HG03565 (cell line): ENCODE results near the gene SPATS2.
"Not testable (repeated sequence)": the region's sequence is repeated elsewhere in the genome, so short reads cannot be mapped to it uniquely, and the experiment has no call there.

Experiments
- ATAC-seq: cut with Tn5 transposase; IDR thresholded peaks from one replicate; pipeline ENCODE4 v1.9.1; 2021; ENCODE audit warnings: mild to moderate bottlenecking, moderate library complexity; ENCODE audit not compliant: unreplicated experiment

SPATS2 gene

DNA sequence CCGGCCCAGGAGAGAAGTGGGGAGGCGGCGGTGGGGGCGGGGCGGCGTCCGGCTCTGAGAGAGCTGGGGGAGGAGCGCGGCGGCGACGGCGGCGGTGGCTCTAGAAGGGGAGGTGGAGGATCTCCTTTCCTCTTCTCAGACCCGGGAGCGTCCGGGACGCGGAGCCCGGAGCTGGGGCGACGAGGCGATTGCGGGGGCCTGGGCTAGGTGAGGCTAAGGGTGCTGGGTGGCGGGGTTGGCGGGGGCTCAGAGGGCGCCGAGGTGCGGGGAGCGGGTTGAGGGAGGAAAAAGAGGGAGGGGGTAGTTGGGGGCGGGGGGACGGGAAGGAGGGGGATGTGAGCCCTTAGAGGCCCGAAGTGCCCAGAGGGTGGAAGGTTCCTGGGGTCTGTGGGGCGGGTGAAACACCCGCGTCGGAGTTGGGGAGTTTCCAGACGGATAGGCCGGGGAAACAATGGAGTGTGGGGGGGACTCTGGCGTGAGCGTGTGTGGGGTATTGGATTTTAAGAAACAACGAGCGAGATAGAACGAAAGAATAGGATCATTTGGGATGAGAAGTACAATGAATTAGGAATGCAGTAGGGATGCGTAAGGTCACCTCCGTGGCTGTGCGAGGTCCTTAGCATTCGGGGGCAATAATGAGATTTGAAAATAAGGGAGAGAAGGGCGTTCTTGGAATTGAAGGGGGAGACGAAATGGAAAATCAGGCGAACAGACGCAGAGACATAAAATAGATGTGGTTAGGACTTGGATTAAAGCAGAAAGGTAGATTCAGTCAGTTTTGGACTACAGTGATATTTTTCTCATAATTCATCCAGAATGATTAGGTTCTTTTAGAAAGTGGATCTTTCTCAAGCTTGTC, at the start of gene SPATS2:
Gene SPATS2 (plus strand): TSS at position 82 of the 859 bp plus-strand sequence. CDS start 93,551 bp downstream, outside the sequence.
- ATAC-seq: no peak

GRCh38 chr12:49320411-49321103, 46.7 kb upstream of the SPATS2 start:
- not testable (repeated sequence) for ATAC-seq

DNA sequence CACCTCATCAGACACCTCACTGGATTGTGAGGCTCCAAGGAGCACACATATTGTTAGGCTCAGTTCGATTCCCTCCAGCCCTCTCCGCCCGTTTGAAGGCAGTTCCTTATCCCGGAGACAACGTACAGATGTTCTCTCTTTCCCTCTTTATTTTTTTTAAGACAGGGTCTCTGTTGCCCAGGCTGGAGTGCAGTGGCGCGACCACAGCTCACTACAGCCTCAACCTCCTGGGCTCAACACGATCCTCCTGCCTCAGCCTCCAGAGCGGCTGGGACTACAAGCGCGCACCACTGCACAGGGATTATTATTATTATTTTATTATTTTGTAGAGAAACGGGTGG, 44.9 kb upstream of the SPATS2 start:
- no peak for ATAC-seq

DNA sequence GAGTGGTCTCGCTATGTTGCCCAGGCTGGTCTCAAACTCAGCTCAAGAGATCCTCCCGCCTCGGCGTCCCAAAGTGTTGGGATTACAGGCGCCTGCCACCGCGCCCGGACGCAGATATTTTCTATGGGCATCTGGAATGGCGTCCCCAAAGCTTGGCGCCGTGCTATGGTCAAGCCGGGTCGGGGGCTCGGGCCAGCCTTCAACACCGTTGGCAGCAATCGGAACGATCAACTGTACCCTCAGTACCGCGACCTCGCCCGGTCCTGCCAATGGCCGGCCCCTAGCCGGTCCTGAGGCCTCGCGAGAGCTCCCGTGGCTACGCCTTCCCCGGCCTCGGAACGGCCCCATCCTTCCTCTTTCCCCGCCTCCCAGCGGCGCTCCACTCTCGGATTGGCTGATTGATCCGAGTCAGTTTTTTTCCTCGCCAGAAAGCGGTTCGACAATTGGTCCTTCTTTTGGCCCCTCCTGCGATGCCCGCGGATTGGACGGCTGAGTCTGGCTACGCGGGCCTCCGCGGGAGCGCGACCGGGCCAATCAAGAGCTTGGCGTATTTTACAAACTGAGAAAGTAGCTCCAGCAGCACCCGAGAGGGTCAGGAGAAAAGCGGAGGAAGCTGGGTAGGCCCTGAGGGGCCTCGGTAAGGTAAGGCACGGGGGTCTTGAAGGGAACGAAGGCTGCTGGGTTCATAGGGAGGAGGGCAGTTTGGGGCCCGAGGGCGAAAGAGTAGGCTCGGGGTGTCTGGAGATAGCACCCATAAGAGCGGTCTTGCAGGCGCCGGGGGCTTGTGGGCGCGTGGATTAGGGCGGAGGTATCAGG, 44.3 kb upstream of the SPATS2 start, which contains the start of gene TROAP:
Gene TROAP (plus strand): TSS at position 548 of the 816 bp plus-strand sequence. CDS start 354 bp downstream, outside the sequence.
- ATAC-seq: peak; percentile 93

- ATAC-seq: no peak
Observed at GRCh38 chr12:49323524-49324097, 43.7 kb upstream of the SPATS2 start.

GRCh38 chr12:49325606-49326005, 41.7 kb upstream of the SPATS2 start:
- no peak for ATAC-seq

DNA sequence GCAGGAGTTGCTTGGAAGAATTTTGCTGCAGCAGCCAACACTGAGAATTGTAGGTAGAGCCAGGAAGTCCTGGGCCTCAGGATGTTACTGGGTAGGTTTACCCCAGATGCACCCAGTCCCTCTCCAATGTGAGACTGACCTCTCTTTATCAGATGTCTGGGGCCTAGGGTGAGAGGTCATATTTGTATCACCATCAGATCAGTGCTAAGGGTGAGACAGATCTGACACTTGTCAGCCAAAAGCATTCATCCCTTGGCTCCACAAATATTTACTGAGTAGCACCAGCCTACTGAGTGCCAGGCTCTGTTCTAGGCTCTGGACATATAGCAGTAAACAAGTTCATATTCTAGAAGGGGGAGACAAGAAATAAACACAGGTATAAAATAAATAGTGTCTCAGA, 39.9 kb upstream of the SPATS2 start:
- no peak for ATAC-seq

DNA sequence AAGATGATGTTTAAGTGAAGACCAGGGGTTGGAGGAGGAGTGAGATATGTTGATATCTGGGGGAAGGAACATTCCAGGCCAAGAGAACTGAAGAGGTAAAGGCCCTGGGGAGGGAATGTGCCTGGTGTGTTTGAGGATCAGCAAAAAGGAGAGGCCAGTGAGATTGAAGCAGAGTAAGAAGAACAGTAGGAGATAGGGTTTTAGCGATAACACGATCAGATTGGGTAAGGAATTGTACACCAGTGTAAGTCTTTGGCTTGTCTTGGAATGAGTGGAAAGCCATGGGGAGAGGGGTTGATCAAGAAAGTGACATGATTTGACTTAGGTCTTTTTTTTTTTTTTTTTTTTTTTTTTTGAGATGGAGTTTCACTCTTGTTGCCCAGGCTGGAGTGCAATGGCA, 39.4 kb upstream of the SPATS2 start:
- no peak for ATAC-seq

DNA sequence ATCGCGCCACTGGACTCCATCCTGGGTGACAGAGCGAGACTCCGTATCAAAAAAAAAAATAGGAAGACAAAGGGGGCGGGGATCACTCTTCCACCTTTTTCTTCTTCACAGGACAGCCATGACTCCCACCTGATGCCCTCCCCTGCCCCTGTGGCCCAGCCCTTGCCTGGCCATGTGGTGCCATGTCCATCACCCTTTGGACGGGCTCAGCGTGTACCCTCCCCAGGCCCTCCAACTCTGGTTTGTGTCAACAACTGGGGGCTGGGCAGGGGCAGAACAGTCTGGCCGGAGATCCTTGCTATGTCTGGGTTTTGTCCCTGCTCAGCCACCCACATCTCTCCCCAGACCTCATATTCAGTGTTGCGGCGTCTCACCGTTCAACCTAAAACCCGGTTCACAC, 38.4 kb upstream of the SPATS2 start:
- no peak for ATAC-seq

- ATAC-seq: no peak
Observed at GRCh38 chr12:49330032-49330619, 37.1 kb upstream of the SPATS2 start.

DNA sequence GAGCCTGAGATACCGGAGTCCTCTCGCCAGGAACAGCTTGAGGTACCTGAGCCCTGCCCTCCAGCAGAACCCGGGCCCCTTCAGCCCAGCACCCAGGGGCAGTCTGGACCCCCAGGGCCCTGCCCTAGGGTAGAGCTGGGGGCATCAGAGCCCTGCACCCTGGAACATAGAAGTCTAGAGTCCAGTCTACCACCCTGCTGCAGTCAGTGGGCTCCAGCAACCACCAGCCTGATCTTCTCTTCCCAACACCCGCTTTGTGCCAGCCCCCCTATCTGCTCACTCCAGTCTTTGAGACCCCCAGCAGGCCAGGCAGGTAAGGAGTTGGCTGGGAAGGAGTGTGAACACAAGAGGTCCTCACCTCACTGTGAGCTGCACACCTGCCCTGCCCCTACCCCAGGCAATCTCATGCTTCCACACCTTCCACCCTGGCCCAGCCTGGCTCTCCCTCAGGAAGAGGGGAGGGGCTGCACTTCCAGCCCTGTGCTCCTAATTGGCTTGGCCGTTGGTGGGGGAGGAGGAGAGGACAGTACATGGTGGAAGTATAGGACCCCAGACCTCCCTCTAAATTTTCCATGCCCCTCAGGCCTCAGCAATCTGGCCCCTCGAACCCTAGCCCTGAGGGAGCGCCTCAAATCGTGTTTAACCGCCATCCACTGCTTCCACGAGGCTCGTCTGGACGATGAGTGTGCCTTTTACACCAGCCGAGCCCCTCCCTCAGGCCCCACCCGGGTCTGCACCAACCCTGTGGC, 36.5 kb upstream of the SPATS2 start:
- no peak for ATAC-seq

GRCh38 chr12:49331380-49332222, 35.7 kb upstream of the SPATS2 start:
- no peak for ATAC-seq

DNA sequence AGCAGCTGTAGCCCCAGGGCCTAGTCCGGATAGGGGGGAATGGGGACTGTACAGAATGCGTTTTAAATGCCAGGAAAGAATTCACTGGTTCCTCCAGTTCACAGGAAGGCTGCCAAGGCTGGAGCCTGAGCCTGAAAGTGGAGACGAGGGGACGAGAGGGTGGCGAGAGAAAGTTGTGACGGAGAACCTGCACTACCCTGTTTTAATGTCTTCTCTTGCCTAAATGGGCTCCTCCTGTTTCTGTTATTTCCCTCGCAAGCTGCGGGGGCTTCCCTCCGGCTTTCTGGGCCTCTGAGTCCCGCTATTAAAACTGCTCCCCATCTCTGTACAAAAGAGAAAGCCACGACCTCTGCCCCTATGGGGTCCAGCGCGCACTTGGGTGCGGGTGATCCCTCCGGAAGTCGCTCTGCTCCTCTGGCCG, 34.8 kb upstream of the SPATS2 start:
- ATAC-seq: no peak

DNA sequence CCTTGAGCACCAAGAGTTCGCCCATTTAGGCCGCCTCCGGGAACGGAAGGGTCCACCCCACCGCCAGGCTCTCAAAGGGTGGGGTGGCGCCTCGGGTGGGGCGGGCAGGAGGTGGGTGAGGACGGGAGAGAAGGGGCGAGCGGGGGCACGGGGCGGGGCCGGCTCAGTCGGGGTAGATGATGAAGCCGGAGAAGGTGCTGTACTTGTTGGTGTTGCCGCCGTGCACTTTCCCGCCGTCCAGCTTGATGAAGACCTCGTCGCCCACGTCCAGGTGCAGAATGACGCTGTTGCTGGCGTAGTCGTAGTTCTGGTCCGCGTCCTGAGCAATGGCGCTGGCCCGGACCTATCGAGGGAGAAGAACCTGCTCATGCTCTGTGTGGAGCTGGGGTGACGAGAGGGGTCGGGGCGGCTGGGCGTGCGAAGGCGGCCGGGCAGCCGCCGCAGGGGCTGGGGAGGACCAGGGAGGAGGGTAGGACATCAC, 34.3 kb upstream of the SPATS2 start:
- ATAC-seq: no peak

DNA sequence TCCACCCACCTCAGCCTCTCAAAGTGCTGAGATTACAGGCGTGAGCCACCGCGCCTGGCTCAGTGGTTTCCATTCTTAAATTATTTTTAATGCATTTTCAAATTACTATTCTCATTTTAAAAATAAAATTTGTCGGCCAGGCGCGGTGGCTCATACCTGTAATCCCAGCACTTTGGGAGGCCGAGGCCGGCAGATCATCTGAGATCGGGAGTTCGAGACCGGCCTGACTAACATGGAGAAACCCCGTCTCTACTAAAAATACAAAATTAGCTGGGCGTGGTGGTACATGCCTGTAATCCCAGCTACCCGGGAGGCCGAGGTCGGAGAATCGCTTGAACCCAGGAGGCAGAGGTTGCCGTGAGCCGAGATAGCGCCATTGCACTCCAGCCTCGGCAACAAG, 33.5 kb upstream of the SPATS2 start:
- ATAC-seq: not testable (repeated sequence)

DNA sequence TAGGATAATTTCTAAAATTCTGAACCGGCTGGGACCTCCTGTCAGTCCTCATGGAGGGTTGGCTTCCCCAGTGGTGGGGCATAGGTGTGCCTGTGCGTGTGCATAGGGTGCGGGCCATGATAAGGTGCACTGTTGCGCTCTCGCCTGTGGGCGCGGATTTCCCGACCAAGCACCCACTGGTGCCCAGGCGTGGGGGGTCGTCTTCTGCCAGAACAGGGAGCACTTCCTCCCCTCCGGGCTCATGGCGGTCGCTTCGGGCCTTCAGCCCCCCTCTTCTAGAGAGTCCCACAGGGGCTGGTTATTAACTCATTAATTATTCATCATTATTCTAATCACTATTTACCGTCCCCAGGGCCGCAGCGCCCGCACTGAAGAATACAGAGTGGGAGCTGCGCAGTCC, 33.0 kb upstream of the SPATS2 start:
- no peak for ATAC-seq

DNA sequence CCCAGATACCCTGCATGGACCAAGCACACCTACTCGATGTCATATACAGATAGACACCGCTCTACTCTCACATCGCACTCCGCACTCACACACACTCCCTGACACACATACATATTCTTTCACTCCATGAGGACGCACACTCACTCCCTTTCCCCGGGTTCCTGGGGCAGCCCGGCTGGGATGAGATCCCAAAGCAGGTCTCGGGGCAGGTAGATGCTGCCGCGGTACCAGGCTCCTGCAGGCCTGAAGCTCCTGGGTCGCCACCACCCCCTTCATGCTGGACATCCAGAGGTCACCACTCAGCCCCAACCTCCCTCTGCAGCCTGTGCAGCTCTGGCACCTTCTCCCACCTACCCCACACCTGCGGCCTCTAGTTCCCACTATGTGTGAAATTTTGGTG, 32.6 kb upstream of the SPATS2 start:
- ATAC-seq: no peak

GRCh38 chr12:49335118-49335954, 31.9 kb upstream of the SPATS2 start:
- ATAC-seq: no peak
